ENCODE measurements around the gene WDR1.

WDR1 gene

DNA sequence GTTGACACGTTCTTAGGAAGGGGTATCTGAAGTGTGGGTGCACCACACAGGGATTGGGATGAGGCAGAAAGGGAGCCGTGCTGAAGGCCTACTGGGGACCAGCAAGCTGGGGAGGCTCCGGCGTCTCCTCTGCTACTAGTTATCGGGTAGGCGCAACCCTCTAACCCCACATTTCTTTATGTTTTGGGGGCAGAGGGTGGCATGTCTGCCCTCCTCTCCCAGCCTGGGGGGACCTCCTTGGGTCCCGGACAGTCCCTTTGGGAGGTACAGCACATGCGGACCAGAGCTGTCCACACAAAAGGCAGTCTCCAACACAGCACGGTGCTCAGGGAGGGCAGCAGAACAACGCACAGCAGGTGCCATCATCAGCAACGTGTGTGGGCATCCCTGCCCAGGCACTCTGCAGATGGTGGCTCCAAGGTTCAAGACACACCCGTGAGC lies 33.2 kb downstream of the WDR1 start:
- no peak overlapping the region for H3K9ac ChIP-seq
- no peaks in the 10 kb centered on the region for H3K27me3 ChIP-seq
- H3K4me3 ChIP-seq, result no peak overlapping the region
- no peaks in the 10 kb centered on the region for H3K9me3 ChIP-seq (replicated peaks in 1 of 11)
- TF ChIP-seq Cebpa-rat (IDR thresholded peaks at IDR 0.05), result no peak
- H4K20me1 ChIP-seq, result peaks cover 6 to 99% (median 97%) of the 10 kb centered on the region in 11 experiments; a peak in 21 of 22 replicates
- H3K27ac ChIP-seq, result no peak overlapping the region
- H3K4me2 ChIP-seq, result no peak overlapping the region
- H3K36me3 ChIP-seq, result peaks cover 98 to 99% (median 98%) of the 10 kb centered on the region in 11 experiments
- peaks cover 0 to 24% (median 5%) of the 10 kb centered on the region in 10 experiments; a peak in 9 of 20 replicates for H3K4me1 ChIP-seq

DNA sequence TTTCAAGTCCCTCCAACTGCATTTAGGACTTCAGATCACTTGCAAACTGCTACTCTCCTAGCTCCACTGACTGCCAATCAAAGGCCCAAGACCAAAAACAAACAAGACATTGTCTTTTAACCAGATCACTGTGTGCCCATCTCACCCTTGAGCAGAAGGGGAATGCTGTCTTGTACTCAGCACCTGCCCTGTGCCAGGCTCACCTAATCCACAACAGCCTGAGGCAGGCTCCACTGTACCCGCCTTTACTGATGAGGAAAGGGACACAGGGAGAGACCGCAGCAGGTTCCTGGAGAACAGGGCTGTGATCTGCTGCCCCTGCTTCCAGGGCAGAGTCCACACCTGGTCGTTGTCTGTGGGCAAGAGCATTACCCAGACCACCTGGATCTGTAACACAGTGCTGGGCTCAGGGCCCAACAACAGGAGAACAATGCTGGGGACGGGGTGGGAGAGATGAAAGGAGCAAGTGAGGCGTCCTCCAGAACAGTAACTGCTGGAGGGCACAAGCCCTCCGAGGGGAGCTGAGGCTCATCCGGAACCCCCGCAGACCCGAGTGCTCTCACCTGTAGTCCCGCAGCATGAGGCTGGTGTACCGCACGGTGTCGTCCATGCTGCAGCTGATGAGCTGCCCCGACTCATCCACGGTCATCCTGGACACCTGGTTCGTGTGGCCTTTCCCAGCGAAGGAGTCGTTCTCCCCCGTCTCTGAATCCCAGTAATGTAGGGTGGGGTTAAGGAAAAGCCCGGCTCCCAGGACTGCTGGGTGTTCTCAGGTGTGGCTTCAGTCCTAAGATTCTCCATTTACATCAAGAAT lies 33.9 kb downstream of the WDR1 start:
- peaks cover 98 to 99% (median 98%) of the 10 kb centered on the region in 11 experiments for H3K36me3 ChIP-seq
- peaks cover 0 to 31% (median 6%) of the 10 kb centered on the region in 10 experiments; a peak in 9 of 20 replicates for H3K4me1 ChIP-seq
- no peak overlapping the region for H3K27ac ChIP-seq
- H4K20me1 ChIP-seq, result peaks cover 6 to 99% (median 97%) of the 10 kb centered on the region in 11 experiments; a peak in 21 of 22 replicates
- no peak overlapping the region for H3K4me3 ChIP-seq
- H3K9me3 ChIP-seq (replicated peaks in 1 of 11), result no peaks in the 10 kb centered on the region
- no peak overlapping the region for H3K4me2 ChIP-seq
- no peak for TF ChIP-seq Cebpa-rat (IDR thresholded peaks at IDR 0.05)
- no peak overlapping the region for H3K9ac ChIP-seq
- no peaks in the 10 kb centered on the region for H3K27me3 ChIP-seq

DNA sequence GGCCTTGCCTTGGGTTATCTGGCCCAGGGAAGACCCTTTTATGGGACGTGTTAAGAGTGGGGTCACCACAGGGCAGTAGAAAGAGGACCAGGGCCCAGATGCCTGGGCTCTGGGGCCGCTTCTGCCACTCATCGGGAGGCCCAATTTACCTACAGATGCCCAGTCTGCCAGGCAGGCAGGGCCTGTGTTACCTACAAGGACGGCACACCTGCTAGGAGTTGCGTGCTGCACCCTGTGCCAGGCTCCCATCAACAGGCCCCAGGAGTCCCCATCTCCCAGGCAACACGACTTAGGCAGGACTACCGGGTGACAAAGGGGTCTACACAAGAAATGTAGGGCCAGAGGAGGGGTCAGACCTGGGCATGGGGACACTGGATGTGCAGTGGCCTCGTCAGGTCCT lies 34.6 kb downstream of the WDR1 start:
- Histone ChIP-seq H3K27ac (no peak overlapping the region), H3K9me3 (replicated peaks in 1 of 11) (no peaks in the 10 kb centered on the region), H4K20me1 (peaks cover 6 to 99% (median 97%) of the 10 kb centered on the region in 11 experiments; a peak in 21 of 22 replicates), H3K9ac (peak overlapping the region in 2 of 11 experiments; percentile 19 to 34; a peak in 1 of 22 replicates), H3K27me3 (no peaks in the 10 kb centered on the region), H3K36me3 (peaks cover 98 to 99% (median 98%) of the 10 kb centered on the region in 11 experiments), H3K4me3 (no peak overlapping the region), H3K4me1 (peaks cover 0 to 33% (median 8%) of the 10 kb centered on the region in 10 experiments; a peak in 10 of 20 replicates), H3K4me2 (no peak overlapping the region)
- no peak for TF ChIP-seq Cebpa-rat (IDR thresholded peaks at IDR 0.05)

DNA sequence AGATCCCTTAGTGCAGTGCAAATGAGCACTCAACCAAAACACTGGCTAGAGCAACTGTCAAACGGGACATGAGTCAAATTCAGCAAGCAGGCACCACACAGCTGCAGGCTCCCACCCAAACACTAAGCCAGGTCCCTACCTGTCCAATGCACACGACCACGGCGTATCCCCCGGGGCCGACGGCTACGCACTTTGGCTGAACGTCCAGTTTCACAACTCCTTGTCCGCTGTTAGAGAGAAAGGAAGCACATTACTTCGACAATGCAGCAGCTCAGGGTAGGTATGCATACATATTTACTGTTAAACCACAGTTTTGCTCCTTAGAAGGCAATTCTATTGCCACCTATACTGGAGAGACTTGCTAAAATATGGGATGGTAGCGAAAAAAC lies 35.4 kb downstream of the WDR1 start:
- Histone ChIP-seq H3K4me3 (no peak overlapping the region), H3K27ac (no peak overlapping the region), H3K27me3 (no peaks in the 10 kb centered on the region), H3K9me3 (replicated peaks in 1 of 11) (no peaks in the 10 kb centered on the region), H3K36me3 (peaks cover 98 to 99% (median 98%) of the 10 kb centered on the region in 11 experiments), H4K20me1 (peaks cover 7 to 99% (median 96%) of the 10 kb centered on the region in 11 experiments; a peak in 21 of 22 replicates), H3K4me2 (no peak overlapping the region), H3K4me1 (peaks cover 0 to 33% (median 9%) of the 10 kb centered on the region in 10 experiments; a peak in 10 of 20 replicates), H3K9ac (no peak overlapping the region)
- no peak for TF ChIP-seq Cebpa-rat (IDR thresholded peaks at IDR 0.05)

DNA sequence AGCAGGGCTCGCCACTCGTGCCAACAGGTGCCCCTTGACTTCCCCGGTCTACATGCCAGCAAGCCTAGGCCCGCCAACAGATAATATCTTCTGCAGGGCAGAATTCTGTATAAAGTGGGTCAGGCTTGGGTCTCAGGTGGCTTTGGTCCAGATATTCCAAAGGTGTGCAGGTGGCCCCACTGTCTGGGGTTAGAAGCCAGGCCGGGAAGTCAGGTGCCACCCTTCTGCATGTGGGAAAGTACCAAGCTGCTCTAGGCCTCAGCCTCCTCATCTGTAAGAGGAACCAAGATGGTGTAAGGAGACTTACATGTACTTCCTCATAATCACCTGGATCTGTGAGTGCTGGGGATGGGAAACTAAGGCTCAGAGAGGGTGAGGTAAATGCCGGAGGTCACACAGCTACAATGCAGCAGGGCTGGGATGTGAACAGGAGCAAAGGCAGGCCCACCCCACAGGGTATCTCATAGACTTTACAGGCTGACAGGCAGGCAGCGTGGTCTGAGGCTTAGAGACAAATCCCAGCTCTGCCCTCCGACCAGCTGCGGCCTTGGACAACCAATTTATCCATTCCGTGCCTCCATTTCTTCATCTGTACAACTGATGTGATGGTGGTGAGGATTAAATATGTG lies 35.9 kb downstream of the WDR1 start:
- Histone ChIP-seq H4K20me1 (peaks cover 12 to 99% (median 96%) of the 10 kb centered on the region in 11 experiments; a peak in 21 of 22 replicates), H3K36me3 (peaks cover 98 to 99% (median 98%) of the 10 kb centered on the region in 11 experiments)

DNA sequence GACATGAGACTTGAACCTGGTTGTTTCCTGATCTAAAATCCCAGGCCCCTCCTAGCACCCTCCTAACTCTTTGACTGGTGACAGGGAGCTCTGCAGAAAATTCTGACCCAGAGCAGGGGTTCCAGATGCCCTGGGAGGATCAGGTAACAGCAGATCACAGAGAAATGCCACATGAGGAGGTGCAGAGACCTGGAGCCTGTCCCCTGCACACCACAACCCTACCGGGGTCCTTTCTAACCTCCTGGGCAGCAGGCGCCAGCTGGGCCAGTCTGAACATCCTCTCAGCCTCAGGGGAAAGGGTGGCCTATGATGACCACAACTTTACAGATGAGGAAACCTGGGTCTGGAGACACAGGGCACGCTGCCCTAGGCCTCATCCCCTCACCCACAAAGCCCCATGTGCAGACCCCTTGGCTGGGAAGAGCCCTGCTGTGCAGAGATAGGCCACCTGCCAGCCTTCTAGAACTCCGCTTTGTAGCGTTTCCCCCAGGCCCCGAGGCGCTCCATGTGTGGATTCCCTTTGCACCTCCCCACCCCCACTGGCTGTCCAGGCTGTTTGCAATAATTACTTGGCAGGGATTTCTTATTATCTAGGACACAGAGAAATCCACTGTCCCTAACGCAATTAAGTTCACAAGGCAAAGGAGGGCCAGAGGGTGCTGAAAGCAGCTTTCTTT lies 36.5 kb downstream of the WDR1 start:
- Histone ChIP-seq H3K9ac (0 out of 22 replicates have a peak overlapping the region, but pooled peaks of 1 of the 11 experiments have one; percentile 24), H3K9me3 (replicated peaks in 1 of 11) (no peaks in the 10 kb centered on the region), H3K4me3 (no peak overlapping the region), H3K4me2 (no peak overlapping the region), H3K4me1 (peaks cover 0 to 33% (median 9%) of the 10 kb centered on the region in 10 experiments; a peak in 10 of 20 replicates), H3K27ac (no peak overlapping the region; a peak in 1 of 22 replicates), H4K20me1 (peaks cover 12 to 99% (median 96%) of the 10 kb centered on the region in 11 experiments; a peak in 21 of 22 replicates), H3K36me3 (peaks cover 98 to 99% (median 98%) of the 10 kb centered on the region in 11 experiments), H3K27me3 (no peaks in the 10 kb centered on the region)
- TF ChIP-seq Cebpa-rat (IDR thresholded peaks at IDR 0.05), result no peak

More for the DNA sequence above, 35.9 kb downstream of the WDR1 start:
- no peak for TF ChIP-seq Cebpa-rat (IDR thresholded peaks at IDR 0.05)
- H3K9ac ChIP-seq, result no peak overlapping the region
- no peak overlapping the region for H3K4me2 ChIP-seq
- H3K27ac ChIP-seq, result no peak overlapping the region
- H3K4me1 ChIP-seq, result peaks cover 0 to 33% (median 9%) of the 10 kb centered on the region in 10 experiments; a peak in 10 of 20 replicates
- no peaks in the 10 kb centered on the region for H3K9me3 ChIP-seq (replicated peaks in 1 of 11)
- no peaks in the 10 kb centered on the region for H3K27me3 ChIP-seq
- no peak overlapping the region for H3K4me3 ChIP-seq

DNA sequence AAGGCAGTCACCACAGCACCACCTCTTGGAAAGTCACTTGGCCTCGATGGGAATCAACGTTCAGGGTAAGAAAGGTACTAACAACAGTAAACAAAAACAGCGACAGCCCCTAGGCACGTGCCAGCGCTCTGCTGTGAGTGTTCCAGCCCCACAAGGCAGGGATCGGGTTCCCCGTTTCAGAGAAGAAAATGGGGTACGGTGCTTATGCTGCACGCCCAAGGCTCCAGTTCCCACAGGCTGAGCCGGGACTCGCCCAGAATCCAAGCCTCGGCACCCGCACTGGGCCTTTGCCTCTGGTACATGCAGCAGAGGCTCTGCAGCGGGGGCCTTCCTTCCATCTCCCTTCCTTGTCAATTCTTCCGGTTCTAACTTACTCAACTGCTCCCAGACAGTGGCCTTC lies 37.3 kb downstream of the WDR1 start:
- peaks cover 0 to 33% (median 9%) of the 10 kb centered on the region in 10 experiments; a peak in 10 of 20 replicates for H3K4me1 ChIP-seq
- H3K36me3 ChIP-seq, result peaks cover 98 to 99% (median 98%) of the 10 kb centered on the region in 11 experiments
- no peak overlapping the region for H3K4me3 ChIP-seq
- no peak for TF ChIP-seq Cebpa-rat (IDR thresholded peaks at IDR 0.05)
- peak overlapping the region in 1 of 11 experiments; percentile 31; a peak in 2 of 22 replicates for H3K4me2 ChIP-seq
- no peaks in the 10 kb centered on the region for H3K27me3 ChIP-seq
- peaks cover 12 to 99% (median 93%) of the 10 kb centered on the region in 11 experiments; a peak in 21 of 22 replicates for H4K20me1 ChIP-seq
- H3K9ac ChIP-seq, result peak overlapping the region in 3 of 11 experiments; percentile 16 to 25 (median 24); a peak in 2 of 22 replicates
- H3K27ac ChIP-seq, result no peak overlapping the region
- no peaks in the 10 kb centered on the region for H3K9me3 ChIP-seq (replicated peaks in 1 of 11)

DNA sequence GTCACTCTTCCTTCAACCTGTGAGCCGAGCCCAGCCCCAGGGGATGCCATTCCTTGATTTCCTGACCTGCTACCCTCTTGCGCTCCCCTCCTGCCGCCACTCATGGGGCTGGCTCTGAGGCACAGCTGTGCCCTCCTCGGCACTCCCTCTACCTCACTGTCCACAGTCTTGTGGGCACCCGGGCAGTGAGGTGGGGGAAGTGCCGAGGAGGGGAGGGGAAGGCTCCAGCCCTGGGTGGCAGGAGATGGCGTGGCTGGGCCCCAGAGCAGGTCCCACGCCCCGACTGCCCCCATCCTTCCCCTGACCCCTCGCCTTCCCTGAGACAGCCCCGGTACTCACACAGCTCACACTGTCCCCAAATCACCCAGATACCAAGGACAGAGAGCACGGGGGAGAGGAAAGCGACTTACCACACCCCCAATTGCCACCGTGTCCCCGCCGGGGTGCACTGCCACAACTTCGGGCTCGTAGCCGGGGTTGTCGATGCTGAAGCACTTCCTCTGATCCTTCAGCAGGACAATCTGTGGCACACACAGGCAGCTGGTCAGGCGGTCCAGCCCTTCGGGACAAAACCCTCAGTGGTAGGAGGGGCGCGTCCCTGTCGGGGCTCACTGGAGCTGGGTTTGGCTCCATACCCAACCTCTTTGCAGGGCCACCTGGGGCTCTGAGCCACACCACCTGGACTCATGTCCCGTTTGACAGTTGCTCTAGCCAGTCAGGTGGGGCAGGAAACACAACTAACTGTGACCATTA lies 37.9 kb downstream of the WDR1 start:
- Histone ChIP-seq H3K4me1 (peaks cover 0 to 33% (median 9%) of the 10 kb centered on the region in 10 experiments; a peak in 10 of 20 replicates), H3K27ac (peak overlapping the region in 3 of 11 experiments; percentile 18 to 36 (median 22); a peak in 7 of 22 replicates), H3K4me3 (no peak overlapping the region)

More for the DNA sequence above, 37.9 kb downstream of the WDR1 start:
- H3K9ac ChIP-seq, result peak overlapping the region in 3 of 11 experiments; percentile 24 to 30 (median 25); a peak in 2 of 22 replicates
- peaks cover 12 to 98% (median 88%) of the 10 kb centered on the region in 11 experiments; a peak in 21 of 22 replicates for H4K20me1 ChIP-seq
- peaks cover 98 to 99% (median 98%) of the 10 kb centered on the region in 11 experiments for H3K36me3 ChIP-seq
- no peaks in the 10 kb centered on the region for H3K9me3 ChIP-seq (replicated peaks in 1 of 11)
- H3K4me2 ChIP-seq, result peak overlapping the region in 2 of 11 experiments; percentile 30 to 41; a peak in 3 of 22 replicates
- no peaks in the 10 kb centered on the region for H3K27me3 ChIP-seq
- no peak for TF ChIP-seq Cebpa-rat (IDR thresholded peaks at IDR 0.05)

Data from BLaER1 treated with 17β-estradiol and CSF1 and Interleukin-3, amounts not matched to agents 10 nM and 100 nM (cell line).